Activated CD8-positive, alpha-beta memory T cell treated with anti-CD3 and anti-CD28 coated beads for 24 hours (primary cell): Measurements from ENCODE around the gene CCDC194.
"Not testable (repeated sequence)": the region's sequence is repeated elsewhere in the genome, so short reads cannot be mapped to it uniquely, and the experiment has no call there.

ENCODE experiments used
- DNase-seq: peaks from one replicate; pipeline ENCODE4 v3.0.0-alpha.2; 2020

CCDC194 gene

GRCh38 chr19:17365361-17365760 is 28.6 kb downstream of the CCDC194 start:
- DNase-seq, result no peak

GRCh38 chr19:17363852-17364605 is 30.0 kb downstream of the CCDC194 start:
- DNase-seq, result not testable (repeated sequence)

- DNase-seq, result no peak
Observed at GRCh38 chr19:17359905-17360800, 33.8 kb downstream of the CCDC194 start.

- no peak for DNase-seq
Observed at GRCh38 chr19:17358395-17358794, 35.6 kb downstream of the CCDC194 start.

GRCh38 chr19:17357724-17358123 is 36.3 kb downstream of the CCDC194 start:
- no peak for DNase-seq

GRCh38 chr19:17357078-17357666 is 36.8 kb downstream of the CCDC194 start:
- DNase-seq, result no peak

DNA sequence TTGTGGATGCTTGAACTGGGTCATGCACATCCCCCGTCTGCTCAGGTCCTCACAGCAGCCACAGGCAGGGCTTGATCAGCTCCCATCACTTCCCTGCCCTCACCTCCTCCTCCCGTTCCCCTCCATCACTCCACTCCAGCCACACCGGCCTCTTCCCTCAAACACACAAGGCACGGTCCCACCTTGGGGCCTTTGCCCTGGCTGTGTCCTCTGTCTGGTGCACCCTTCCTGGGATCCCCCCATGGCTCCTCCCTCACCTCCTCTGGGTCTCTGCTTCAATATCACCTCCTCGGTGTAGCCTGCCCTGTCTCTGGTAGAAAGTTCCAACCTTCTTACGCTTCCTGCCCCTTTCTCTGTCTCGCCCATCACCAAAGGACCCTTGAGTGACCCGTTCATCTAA is 40.6 kb downstream of the CCDC194 start:
- DNase-seq, result no peak

GRCh38 chr19:17352608-17353280 is 41.3 kb downstream of the CCDC194 start:
- DNase-seq, result no peak

- DNase-seq, result no peak
Observed at GRCh38 chr19:17351815-17352435, 42.1 kb downstream of the CCDC194 start.

DNA sequence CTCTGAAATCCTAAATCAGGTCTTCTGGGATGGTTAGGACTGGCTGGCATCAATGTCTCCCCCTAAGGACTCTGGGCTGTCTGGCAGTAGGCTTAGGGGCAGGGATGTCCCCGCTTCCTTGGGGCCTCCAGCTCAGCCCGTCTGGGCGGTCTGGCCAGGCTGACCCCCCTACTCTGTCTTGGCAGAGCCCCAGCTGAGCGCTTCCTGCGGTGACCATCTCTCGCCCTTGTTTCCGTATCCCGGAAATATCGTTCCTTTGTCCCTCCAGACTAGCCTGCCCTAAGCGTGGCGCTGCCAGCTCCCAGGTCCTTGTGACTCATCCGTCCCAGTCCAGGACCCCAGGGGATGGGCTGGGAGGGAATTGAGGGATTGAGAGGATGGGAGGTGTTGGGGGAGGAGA is 45.3 kb downstream of the CCDC194 start:
- no peak for DNase-seq

DNA sequence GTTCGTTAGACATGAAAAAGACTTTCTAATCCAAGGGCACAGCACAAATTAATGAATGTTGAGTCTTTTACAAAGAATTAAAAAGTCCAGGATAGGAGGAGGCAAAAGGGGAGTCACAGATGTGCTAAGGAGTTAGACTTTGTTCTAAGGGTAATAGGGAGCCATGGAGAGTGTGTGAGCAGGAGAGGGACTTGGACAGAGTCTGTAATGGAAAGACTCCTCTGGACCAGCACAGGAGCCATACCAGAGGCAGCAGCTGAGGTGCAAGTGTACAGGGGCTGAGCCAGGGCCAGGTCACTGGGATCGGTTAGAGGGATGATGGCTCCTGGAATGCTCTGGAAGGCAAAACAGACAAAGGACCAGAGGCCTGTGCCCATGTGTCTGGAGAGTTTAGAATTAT is 46.1 kb downstream of the CCDC194 start:
- DNase-seq, result no peak

DNA sequence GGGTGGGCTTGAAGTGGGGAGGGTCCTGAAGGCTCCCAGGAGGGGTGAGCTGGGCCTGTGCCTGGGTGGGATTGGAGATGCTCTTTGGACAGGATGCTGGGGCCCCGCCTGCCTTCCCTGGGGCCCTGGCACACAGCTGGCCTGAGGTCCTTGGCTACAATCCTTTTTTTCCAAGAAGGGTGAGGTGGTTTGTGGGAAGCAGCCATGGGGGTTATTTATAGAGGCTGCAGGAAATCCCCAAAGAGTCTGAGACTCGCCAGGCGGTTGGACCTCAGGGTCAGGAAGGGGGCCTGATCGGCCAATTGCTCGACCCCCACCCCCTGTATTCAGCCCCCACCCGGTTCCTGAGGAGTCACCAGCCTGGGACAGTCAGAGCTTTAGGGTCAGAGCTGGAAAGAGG is 46.6 kb downstream of the CCDC194 start:
- DNase-seq, result no peak

GRCh38 chr19:17346109-17346671 is 47.8 kb downstream of the CCDC194 start:
- peak; percentile 93 for DNase-seq

DNA sequence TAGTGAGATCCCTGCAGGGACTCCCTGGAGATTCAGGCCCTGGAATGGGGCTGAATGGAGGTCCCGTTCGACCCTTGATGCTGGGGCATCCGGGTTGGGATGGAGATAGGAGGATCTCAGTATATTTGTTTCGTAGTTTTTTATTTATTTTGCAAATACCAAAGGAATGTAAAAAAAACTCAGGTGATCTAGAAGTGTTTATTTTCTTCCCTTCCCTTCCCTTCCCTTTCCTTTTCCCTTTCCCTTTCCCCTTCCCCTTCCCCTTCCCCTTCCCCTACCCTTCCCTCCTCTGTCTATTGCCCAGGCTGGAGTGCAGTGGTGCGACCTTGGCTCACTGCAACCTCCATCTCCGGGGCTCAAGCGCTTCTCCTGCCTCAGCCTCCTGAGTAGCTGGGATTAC is 52.2 kb downstream of the CCDC194 start:
- DNase-seq, result no peak

GRCh38 chr19:17341386-17341785 is 52.6 kb downstream of the CCDC194 start:
- no peak for DNase-seq

GRCh38 chr19:17340871-17341357 is 53.1 kb downstream of the CCDC194 start:
- no peak for DNase-seq
